Smooth muscle cell (in vitro differentiated cells): ENCODE measurements around the gene SLC27A5. TPM values are rescaled to one million over a fixed set of nuclear protein-coding genes. Genes with fewer than 3 reads are reported as not detected.
"Not testable (repeated sequence)": the region's sequence is repeated elsewhere in the genome, so short reads cannot be mapped to it uniquely, and the experiment has no call there.

Experiments
- DNase-seq: peaks from one replicate; lab custom pipeline; 2025; ENCODE audit not compliant: unreplicated experiment; lab: John Stamatoyannopoulos, UW
- H2AFZ ChIP-seq: fragments of 200-600 bp; sonication (generic); 2 replicates; pipeline ENCODE4 v1.6.0; 2016; ENCODE audit warnings: antibody characterized with exemption, low read depth, mild to moderate bottlenecking
- H3F3A ChIP-seq: fragments of 200-600 bp; sonication (generic); 2 replicates; pipeline ENCODE4 v1.6.0; 2017; ENCODE audit warnings: antibody characterized with exemption, low read depth
- H3K27ac ChIP-seq: fragments of 200-600 bp; sonication (generic); 2 replicates; pipeline ENCODE4 v1.5.1; 2016; ENCODE audit warnings: low read depth, mild to moderate bottlenecking
- H3K27me3 ChIP-seq: fragments of 200-600 bp; sonication (generic); 2 replicates; pipeline ENCODE4 v1.6.1; 2016; ENCODE audit warnings: low read depth, mild to moderate bottlenecking
- H3K36me3 ChIP-seq: fragments of 200-600 bp; sonication (generic); 2 replicates; pipeline ENCODE4 v1.5.1; 2016; ENCODE audit warnings: low read depth
- H3K4me1 ChIP-seq: fragments of 200-600 bp; sonication (generic); 2 replicates; pipeline ENCODE4 v1.5.1; 2016; ENCODE audit warnings: low read depth
- H3K4me2 ChIP-seq: fragments of 200-600 bp; sonication (generic); 2 replicates; pipeline ENCODE4 v1.6.0; 2016; ENCODE audit warnings: mild to moderate bottlenecking
- H3K4me3 ChIP-seq: fragments of 200-600 bp; sonication (generic); 2 replicates; pipeline ENCODE4 v1.5.1; 2016; ENCODE audit warnings: mild to moderate bottlenecking
- H3K79me2 ChIP-seq: fragments of 200-600 bp; sonication (generic); 2 replicates; pipeline ENCODE4 v1.6.0; 2016; ENCODE audit warnings: low read depth, mild to moderate bottlenecking
- H3K9ac ChIP-seq: fragments of 200-600 bp; sonication (generic); 2 replicates; pipeline ENCODE4 v1.6.0; 2016; ENCODE audit warnings: low read depth
- H3K9me3 ChIP-seq: fragments of 200-600 bp; sonication (generic); replicated peaks from 2 replicates; pipeline ENCODE4 v1.5.1; 2016; ENCODE audit warnings: low read depth
- H4K20me1 ChIP-seq: fragments of 200-600 bp; sonication (generic); 2 replicates; pipeline ENCODE4 v1.6.0; 2016; ENCODE audit warnings: low read depth
- WGBS: methylation state at CpG from one replicate; pipeline ENCODE4 v1.1.7; 2016; ENCODE audit warnings: low lambda C conversion rate; 5-methylcytosine and 5-hydroxymethylcytosine counted together
- polyA plus RNA-seq: library from polyadenylated mRNA; unstranded; fragments of >200 nt; fragmentation: Nextera tagmentation; extraction: Ambion mirVana; gene quantifications from 2 replicates; pipeline ENCODE4 v1.2.1, GENCODE V29; 2016
- total RNA-seq: library from RNA; depleted of rRNA; stranded (reverse); fragments of >200 nt; gene quantifications from 2 replicates; pipeline ENCODE4 v1.2.3, GENCODE V29; 2014
- TF ChIP-seq, protein P1 (sequence below): fragments of 200-600 bp; sonication (generic); IDR thresholded peaks from 2 replicates; pipeline ENCODE4 v1.5.1; 2017; ENCODE audit warnings: borderline replicate concordance, mild to moderate bottlenecking, antibody characterized with exemption; ENCODE audit not compliant: insufficient read depth, poor library complexity, severe bottlenecking

The SLC27A5 gene
- total and polyA plus RNA-seq, 2 experiments from 2014 or later: 6.6 to 7.5 TPM

DNA sequence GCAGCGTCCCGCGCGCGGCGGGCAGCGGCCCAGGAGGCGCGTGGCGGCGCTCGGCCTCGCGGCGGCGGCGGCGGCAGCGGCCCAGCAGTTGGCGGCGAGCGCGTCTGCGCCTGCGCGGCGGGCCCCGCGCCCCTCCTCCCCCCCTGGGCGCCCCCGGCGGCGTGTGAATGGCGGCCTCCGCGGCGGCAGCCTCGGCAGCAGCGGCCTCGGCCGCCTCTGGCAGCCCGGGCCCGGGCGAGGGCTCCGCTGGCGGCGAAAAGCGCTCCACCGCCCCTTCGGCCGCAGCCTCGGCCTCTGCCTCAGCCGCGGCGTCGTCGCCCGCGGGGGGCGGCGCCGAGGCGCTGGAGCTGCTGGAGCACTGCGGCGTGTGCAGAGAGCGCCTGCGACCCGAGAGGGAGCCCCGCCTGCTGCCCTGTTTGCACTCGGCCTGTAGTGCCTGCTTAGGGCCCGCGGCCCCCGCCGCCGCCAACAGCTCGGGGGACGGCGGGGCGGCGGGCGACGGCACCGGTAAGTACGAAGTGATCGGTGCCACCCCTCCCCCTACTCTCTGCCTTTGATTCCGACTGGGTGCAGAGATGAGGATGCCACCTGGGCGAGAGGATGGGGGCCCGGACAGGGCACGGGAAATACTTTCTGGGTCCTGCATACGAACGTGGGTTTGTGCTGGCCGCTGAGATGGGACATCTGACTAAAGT lies 32.9 kb upstream of the SLC27A5 start:
- Histone ChIP-seq H3K27ac (peak overlapping the region; percentile 85), H4K20me1 (peaks cover 51% of the 10 kb centered on the region)
- TF ChIP-seq, protein P1, sequence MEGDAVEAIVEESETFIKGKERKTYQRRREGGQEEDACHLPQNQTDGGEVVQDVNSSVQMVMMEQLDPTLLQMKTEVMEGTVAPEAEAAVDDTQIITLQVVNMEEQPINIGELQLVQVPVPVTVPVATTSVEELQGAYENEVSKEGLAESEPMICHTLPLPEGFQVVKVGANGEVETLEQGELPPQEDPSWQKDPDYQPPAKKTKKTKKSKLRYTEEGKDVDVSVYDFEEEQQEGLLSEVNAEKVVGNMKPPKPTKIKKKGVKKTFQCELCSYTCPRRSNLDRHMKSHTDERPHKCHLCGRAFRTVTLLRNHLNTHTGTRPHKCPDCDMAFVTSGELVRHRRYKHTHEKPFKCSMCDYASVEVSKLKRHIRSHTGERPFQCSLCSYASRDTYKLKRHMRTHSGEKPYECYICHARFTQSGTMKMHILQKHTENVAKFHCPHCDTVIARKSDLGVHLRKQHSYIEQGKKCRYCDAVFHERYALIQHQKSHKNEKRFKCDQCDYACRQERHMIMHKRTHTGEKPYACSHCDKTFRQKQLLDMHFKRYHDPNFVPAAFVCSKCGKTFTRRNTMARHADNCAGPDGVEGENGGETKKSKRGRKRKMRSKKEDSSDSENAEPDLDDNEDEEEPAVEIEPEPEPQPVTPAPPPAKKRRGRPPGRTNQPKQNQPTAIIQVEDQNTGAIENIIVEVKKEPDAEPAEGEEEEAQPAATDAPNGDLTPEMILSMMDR: no peak

DNA sequence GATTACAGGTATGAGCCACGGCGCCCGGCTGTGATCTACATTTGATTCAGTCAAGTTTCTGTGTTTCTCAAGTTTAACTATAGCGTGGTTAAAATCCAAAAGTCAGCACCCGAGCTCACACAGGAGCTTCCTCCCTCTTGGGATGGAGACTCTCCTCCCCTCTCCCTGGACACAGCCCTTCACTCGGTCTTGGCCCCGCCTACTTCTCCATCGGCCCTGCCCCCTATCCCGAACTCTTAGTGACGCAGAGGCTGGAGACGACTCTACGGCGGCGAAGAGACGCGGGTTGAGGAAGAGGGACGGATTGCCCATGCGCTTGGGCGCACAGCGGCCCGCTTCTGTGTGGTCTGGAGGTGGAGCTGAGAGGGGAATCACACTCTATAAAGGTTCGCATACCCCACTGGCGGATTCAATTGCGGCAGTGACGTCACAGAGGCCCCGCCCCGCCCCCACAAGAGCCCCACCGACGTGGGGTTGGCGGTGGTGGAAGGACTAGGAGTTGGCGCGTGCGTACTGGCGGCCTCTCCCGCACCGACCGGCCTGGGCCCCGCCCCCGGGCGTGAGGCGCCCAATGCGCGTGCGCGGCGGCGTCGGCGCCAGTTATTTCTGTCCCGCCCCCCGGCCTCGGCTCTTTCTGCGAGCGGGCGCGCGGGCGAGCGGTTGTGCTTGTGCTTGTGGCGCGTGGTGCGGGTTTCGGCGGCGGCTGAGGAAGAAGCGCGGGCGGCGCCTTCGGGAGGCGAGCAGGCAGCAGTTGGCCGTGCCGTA lies 32.2 kb upstream of the SLC27A5 start, which contains the start of gene TRIM28:
TSS of gene TRIM28 (plus strand) at position 239 of the 765 bp plus-strand sequence. CDS start 694 bp downstream, outside the sequence.
- H3K4me2 ChIP-seq: peak within 1 kb of the TSS; percentile 99
- no peaks in the 10 kb centered on the region for H3F3A ChIP-seq
- peaks cover 42% of the 10 kb centered on the region for H3K79me2 ChIP-seq
- H2AFZ ChIP-seq: no peak within 1 kb of the TSS
- no peaks in the 10 kb centered on the region for H3K36me3 ChIP-seq
- peak within 1 kb of the TSS; percentile 83 for H3K4me3 ChIP-seq
- H3K4me1 ChIP-seq: peaks cover 13% of the 10 kb centered on the region
- peak within 1 kb of the TSS; percentile 85 for H3K27ac ChIP-seq
- TF ChIP-seq, protein P1: no peak
- WGBS: under 1% methylated on average over 67 of the region's 73 CpGs
- peaks cover 44% of the 10 kb centered on the region for H4K20me1 ChIP-seq
- no peak for DNase-seq
- peak within 1 kb of the TSS; percentile 84 for H3K9ac ChIP-seq
- H3K9me3 ChIP-seq: no peaks in the 10 kb centered on the region
- H3K27me3 ChIP-seq: peaks cover 10% of the 10 kb centered on the region

More for the DNA sequence above, 32.9 kb upstream of the SLC27A5 start:
- H3K9ac ChIP-seq: peak overlapping the region; percentile 84
- peaks cover 3% of the 10 kb centered on the region for H3K27me3 ChIP-seq
- H3F3A ChIP-seq: peaks cover under 1% of the 10 kb centered on the region
- no peaks in the 10 kb centered on the region for H3K9me3 ChIP-seq
- peak overlapping the region; percentile 83 for H3K4me3 ChIP-seq
- H2AFZ ChIP-seq: no peak overlapping the region
- H3K79me2 ChIP-seq: peaks cover 47% of the 10 kb centered on the region
- peaks cover 13% of the 10 kb centered on the region for H3K4me1 ChIP-seq
- no peaks in the 10 kb centered on the region for H3K36me3 ChIP-seq
- H3K4me2 ChIP-seq: peak overlapping the region; percentile 99
- WGBS: under 1% methylated on average over 42 of the region's 92 CpGs
- no peak for DNase-seq

DNA sequence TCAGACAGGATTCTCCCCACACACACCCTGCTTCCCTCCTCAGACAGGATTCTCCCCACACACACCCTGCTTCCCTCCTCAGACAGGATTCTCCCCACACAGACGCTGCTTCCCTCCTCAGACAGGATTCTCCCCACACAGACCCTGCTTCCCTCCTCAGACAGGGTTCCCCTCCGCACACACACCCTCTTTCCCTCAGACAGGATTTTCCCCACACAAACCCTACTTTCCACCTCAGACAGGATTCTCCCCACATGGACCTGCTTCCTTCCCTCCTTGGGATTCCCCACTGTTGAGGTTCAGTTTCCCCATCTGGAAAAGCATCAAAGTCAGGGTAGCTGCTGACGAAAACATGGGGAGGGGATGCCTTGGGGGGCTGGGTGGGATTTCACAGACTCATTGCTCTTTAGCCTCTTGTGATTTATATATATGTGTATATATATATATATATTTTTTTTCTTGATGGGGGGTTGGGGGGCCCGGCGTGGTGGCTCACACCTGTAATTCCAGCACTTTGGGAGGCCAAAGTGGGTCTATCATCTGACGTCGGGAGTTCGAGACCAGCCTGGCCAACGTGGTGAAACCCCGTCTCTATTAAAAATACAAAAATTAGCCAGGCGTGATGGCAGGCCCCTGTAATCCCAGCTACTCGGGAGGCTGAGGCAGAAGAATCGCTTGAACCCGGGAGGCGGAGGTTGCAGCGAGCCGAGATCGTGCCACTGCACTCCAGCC lies 31.0 kb upstream of the SLC27A5 start:
- Histone ChIP-seq H3K4me2 (peak overlapping the region; percentile 73), H3K79me2 (peaks cover 31% of the 10 kb centered on the region), H3K27ac (peak overlapping the region; percentile 85), H3K27me3 (peaks cover 11% of the 10 kb centered on the region), H3K4me3 (peak overlapping the region; percentile 83), H3K4me1 (peaks cover 17% of the 10 kb centered on the region), H4K20me1 (peaks cover 32% of the 10 kb centered on the region)
- H3F3A ChIP-seq, H3K36me3 ChIP-seq, H2AFZ ChIP-seq, H3K9ac ChIP-seq, H3K9me3 ChIP-seq, DNase-seq: not testable (repeated sequence)
- WGBS: 79% methylated on average over 18 of the region's 18 CpGs

DNA sequence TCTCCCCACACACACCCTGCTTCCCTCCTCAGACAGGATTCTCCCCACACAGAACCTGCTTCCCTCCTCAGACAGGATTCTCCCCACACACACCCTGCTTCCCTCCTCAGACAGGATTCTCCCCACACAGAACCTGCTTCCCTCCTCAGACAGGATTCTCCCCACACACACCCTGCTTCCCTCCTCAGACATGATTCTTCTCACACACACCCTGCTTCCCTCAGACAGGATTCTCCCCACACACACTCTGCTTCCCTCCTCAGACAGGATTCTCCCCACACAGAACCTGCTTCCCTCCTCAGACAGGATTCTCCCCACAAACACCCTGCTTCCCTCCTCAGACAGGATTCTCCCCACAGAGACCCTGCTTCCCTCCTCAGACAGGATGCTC lies 27.4 kb upstream of the SLC27A5 start:
- not testable (repeated sequence) for H3K9ac ChIP-seq, H3K4me1 ChIP-seq, H3K36me3 ChIP-seq, H4K20me1 ChIP-seq, DNase-seq, H3F3A ChIP-seq, H3K4me3 ChIP-seq, H2AFZ ChIP-seq, H3K79me2 ChIP-seq, H3K9me3 ChIP-seq, H3K27ac ChIP-seq, H3K4me2 ChIP-seq
- peaks cover 11% of the 10 kb centered on the region for H3K27me3 ChIP-seq
